Parathyroid adenoma (tissue), 2 donors: Measurements from ENCODE around the gene MASP2.
"Not testable (repeated sequence)": the region's sequence is repeated elsewhere in the genome, so short reads cannot be mapped to it uniquely, and the experiment has no call there.

Experiments
- H2AFZ ChIP-seq: fragments of 300-600 bp; sonication (generic); one replicate; pipeline ENCODE4 v1.7.0; 2017; ENCODE audit warnings: antibody characterized with exemption, mild to moderate bottlenecking
- H3K27ac ChIP-seq: fragments of 300-600 bp; sonication (generic); one replicate; pipeline ENCODE4 v1.7.0; 2017
- H3K27me3 ChIP-seq: fragments of 300-600 bp; sonication (generic); one replicate; pipeline ENCODE4 v1.7.0; 2017; ENCODE audit warnings: low read length; ENCODE audit not compliant: control insufficient read depth, insufficient read depth
- H3K36me3 ChIP-seq: fragments of 300-600 bp; sonication (generic); one replicate; pipeline ENCODE4 v1.7.0; 2017; ENCODE audit warnings: low read length; ENCODE audit not compliant: control insufficient read depth, insufficient read depth
- H3K4me1 ChIP-seq: fragments of 300-600 bp; sonication (generic); one replicate; pipeline ENCODE4 v1.7.0; 2017; ENCODE audit warnings: control low read depth
- H3K4me2 ChIP-seq: fragments of 300-600 bp; sonication (generic); one replicate; pipeline ENCODE4 v1.7.0; 2017; ENCODE audit warnings: low read length
- H3K4me3 ChIP-seq: fragments of 300-600 bp; sonication (generic); one replicate; pipeline ENCODE4 v1.7.0; 2017; ENCODE audit warnings: low read depth, low read length
- H3K79me2 ChIP-seq: fragments of 300-600 bp; sonication (generic); one replicate; pipeline ENCODE4 v1.7.0; 2017; ENCODE audit warnings: control low read depth
- H3K9ac ChIP-seq: fragments of 300-600 bp; sonication (generic); one replicate; pipeline ENCODE4 v1.7.0; 2017; ENCODE audit warnings: mild to moderate bottlenecking
- H3K9me3 ChIP-seq: fragments of 300-600 bp; sonication (generic); one replicate; pipeline ENCODE4 v1.7.0; 2017; ENCODE audit warnings: low read length; ENCODE audit not compliant: control insufficient read depth
- CTCF ChIP-seq: fragments of 300-600 bp; sonication (generic); IDR thresholded peaks from one replicate; pipeline ENCODE4 v1.7.0; 2017; ENCODE audit warnings: antibody characterized with exemption, mild to moderate bottlenecking
- donor health status: primary hyperparathyroidism.

MASP2 gene

DNA sequence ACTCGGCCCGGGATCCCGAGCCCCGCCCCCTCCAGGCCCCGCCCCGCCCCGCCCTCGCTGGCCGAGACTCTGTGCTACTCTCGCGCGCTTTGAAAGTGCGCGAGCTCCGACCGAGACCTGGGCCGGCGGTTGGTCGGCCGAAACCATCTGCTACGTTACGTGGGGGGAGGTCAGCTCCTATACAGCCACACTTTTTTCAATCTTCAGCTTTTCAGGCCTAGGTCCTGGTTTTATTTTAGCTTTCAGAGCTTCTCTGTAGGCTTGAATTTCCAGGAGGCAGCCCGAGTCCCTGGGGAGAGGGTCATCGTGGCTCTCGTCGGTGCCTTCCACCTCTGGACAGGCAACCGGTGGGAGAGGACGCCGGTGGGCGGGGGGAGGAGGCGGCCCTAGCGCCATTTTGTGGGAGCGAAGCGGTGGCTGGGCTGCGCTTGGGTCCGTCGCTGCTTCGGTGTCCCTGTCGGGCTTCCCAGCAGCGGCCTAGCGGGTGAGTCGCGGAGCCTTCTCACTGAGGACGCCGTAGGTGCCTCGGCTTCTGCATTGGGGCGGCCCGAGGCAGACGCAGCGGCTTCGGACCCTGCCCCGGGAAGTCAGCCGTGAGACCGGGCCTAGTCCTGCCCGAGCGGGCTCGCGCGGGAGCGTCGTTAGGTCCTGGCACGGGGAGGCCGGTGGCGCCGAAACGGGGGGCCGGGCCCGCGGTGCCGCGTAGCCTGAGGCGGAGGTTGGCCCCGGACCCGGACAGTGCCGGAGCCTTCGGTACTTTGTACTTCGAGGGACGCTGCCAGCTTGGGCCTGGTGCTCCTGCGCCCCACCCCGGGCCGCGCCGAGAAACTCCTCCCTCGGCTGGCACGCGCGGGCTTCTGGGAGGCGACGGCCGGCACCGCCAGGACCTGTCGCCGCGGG lies 34.5 kb downstream of the MASP2 start, which contains the start of gene TARDBP:
Gene TARDBP (plus strand): TSS at position 395 of the 900 bp plus-strand sequence. CDS start 1,074 bp downstream, outside the sequence.
- H3K27ac ChIP-seq = peak within 1 kb of the TSS; percentile 96
- H3K27me3 ChIP-seq = no peaks in the 10 kb centered on the region
- no peaks in the 10 kb centered on the region for H3K9me3 ChIP-seq
- peak within 1 kb of the TSS; percentile 88 for H3K4me2 ChIP-seq
- peaks cover 13% of the 10 kb centered on the region for H3K4me1 ChIP-seq
- peaks cover 19% of the 10 kb centered on the region for H3K79me2 ChIP-seq
- no peak for TF ChIP-seq CTCF
- peak within 1 kb of the TSS; percentile 95 for H2AFZ ChIP-seq
- H3K9ac ChIP-seq = peak within 1 kb of the TSS; percentile 87
- H3K4me3 ChIP-seq = peak within 1 kb of the TSS; percentile 95
- H3K36me3 ChIP-seq = no peaks in the 10 kb centered on the region

DNA sequence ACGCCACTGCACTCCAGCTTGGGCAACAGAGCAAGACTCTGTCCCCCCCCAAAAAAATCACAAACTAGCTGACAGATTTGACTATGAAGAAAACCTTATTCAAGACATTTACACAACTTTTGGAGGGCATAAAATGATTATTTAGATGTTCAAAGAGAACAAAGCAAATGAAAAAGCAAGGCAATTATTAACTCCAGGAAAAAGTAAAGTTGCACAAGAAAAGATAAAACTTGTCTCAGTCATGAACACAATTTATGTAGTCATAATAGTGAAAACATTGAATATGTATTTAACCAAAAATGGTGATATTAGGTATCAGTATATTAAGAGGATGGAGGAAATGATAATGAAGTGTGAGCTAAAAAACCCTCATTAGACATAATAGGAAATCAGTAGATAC lies 46.5 kb downstream of the MASP2 start:
- Histone ChIP-seq H2AFZ (no peak overlapping the region), H3K4me1 (no peaks in the 10 kb centered on the region), H3K36me3 (no peaks in the 10 kb centered on the region), H3K9me3 (no peaks in the 10 kb centered on the region), H3K9ac (no peak overlapping the region), H3K27me3 (no peaks in the 10 kb centered on the region), H3K4me2 (no peak overlapping the region), H3K27ac (no peak overlapping the region), H3K4me3 (no peak overlapping the region), H3K79me2 (no peaks in the 10 kb centered on the region)
- TF ChIP-seq CTCF = no peak

GRCh38 chr1:10996100-10996499 lies 50.9 kb downstream of the MASP2 start:
- H3K27ac ChIP-seq = no peak overlapping the region
- no peaks in the 10 kb centered on the region for H3K4me1 ChIP-seq
- H3K27me3 ChIP-seq = no peaks in the 10 kb centered on the region
- H3K9ac ChIP-seq = no peak overlapping the region
- no peak overlapping the region for H3K4me3 ChIP-seq
- H3K4me2 ChIP-seq = no peak overlapping the region
- H3K9me3 ChIP-seq = no peaks in the 10 kb centered on the region
- TF ChIP-seq CTCF = no peak
- H3K36me3 ChIP-seq = no peaks in the 10 kb centered on the region
- H3K79me2 ChIP-seq = no peaks in the 10 kb centered on the region
- no peak overlapping the region for H2AFZ ChIP-seq

- no peak for TF ChIP-seq CTCF
- Histone ChIP-seq H2AFZ (no peak overlapping the region), H3K9ac (no peak overlapping the region), H3K27me3 (no peaks in the 10 kb centered on the region), H3K4me1 (no peaks in the 10 kb centered on the region), H3K9me3 (no peaks in the 10 kb centered on the region), H3K4me3 (no peak overlapping the region), H3K4me2 (no peak overlapping the region), H3K36me3 (no peaks in the 10 kb centered on the region), H3K79me2 (no peaks in the 10 kb centered on the region), H3K27ac (no peak overlapping the region)
Observed at GRCh38 chr1:10992864-10993263, 54.2 kb downstream of the MASP2 start.

GRCh38 chr1:10992004-10992403 lies 55.0 kb downstream of the MASP2 start:
- H3K4me1 ChIP-seq, H3K27me3 ChIP-seq, H3K79me2 ChIP-seq, H3K4me2 ChIP-seq, H3K9ac ChIP-seq, H2AFZ ChIP-seq, H3K36me3 ChIP-seq, H3K4me3 ChIP-seq, H3K27ac ChIP-seq, H3K9me3 ChIP-seq: not testable (repeated sequence)
